Peyer's patch (tissue), 4 donors: ENCODE measurements around the gene NFAM1. TPM values are rescaled to one million over a fixed set of nuclear protein-coding genes. Genes with fewer than 3 reads are reported as not detected.

ENCODE experiments used
- DNase-seq, 3 donors: peaks; one replicate each; pipeline ENCODE4 v3.0.0-alpha.2; 2017 to 2019
- H3K27ac ChIP-seq, 4 donors: fragments of 200-600 bp; sonication (generic); one replicate each; pipeline ENCODE4 v1.5.1; 2016 to 2019
- H3K27me3 ChIP-seq, 2 donors: fragments of 200-600 bp; sonication (generic); one replicate each; pipeline ENCODE4 v1.5.1; 2019
- H3K36me3 ChIP-seq, 3 donors: fragments of 200-600 bp; sonication (generic); one replicate each; pipeline ENCODE4 v1.5.1; 2016 to 2019
- H3K4me1 ChIP-seq, 4 donors: fragments of 200-600 bp; sonication (generic); one replicate each; pipeline ENCODE4 v1.5.1; 2016 to 2019
- H3K4me3 ChIP-seq, 4 donors: fragments of 200-600 bp; sonication (generic); 1 replicate in 3 of 4; 2 replicates in 1 of 4; pipeline ENCODE4 v1.5.1; 2016 to 2019; ENCODE audit warnings: mild to moderate bottlenecking in 1 of 4
- H3K9me3 ChIP-seq, 4 donors: fragments of 200-600 bp; sonication (generic); one replicate each; pipeline ENCODE4 v1.5.1; 2016 to 2019; ENCODE audit warnings: mild to moderate bottlenecking in 1 of 4
- CTCF ChIP-seq, 6 experiments: fragments of 450-650 bp in 4 of 6; fragments of 200-600 bp in 2 of 6; sonication (generic) in 1 of 6; IDR thresholded peaks; one replicate each; pipeline ENCODE4 v1.5.1; 2017 to 2019; ENCODE audit warnings: antibody characterized with exemption in 6 of 6, mild to moderate bottlenecking in 3 of 6, moderate library complexity in 1 of 6
- POLR2A ChIP-seq, 2 donors: fragments of 450-650 bp; IDR thresholded peaks; one replicate each; pipeline ENCODE4 v1.5.1; 2017; ENCODE audit warnings: antibody characterized with exemption in 2 of 2, mild to moderate bottlenecking in 2 of 2, moderate library complexity in 2 of 2
- total RNA-seq, 4 donors: library from RNA; depleted of rRNA; stranded (reverse); fragments of >200 nt; gene quantifications; one replicate each; pipeline ENCODE4 v1.1.0, GENCODE V29; 2016

The NFAM1 gene
- total RNA-seq, 4 donors from 2014 or later = 0.35 to 2.4 (median 1.0) TPM

- Histone ChIP-seq H3K4me1 (no peaks in the 10 kb centered on the region), H3K4me3 (no peak overlapping the region), H3K27ac (no peak overlapping the region), H3K36me3 (no peaks in the 10 kb centered on the region), H3K9me3 (no peaks in the 10 kb centered on the region), H3K27me3 (no peaks in the 10 kb centered on the region)
- no peak for DNase-seq
- TF ChIP-seq POLR2A (IDR thresholded peaks at IDR 0.05) (no peak), CTCF (IDR thresholded peaks at IDR 0.05) (no peak)
These were observed 14.4 kb downstream of the NFAM1 start for GRCh38 chr22:42417645-42418305.

- no peaks in the 10 kb centered on the region for H3K9me3 ChIP-seq
- no peak for DNase-seq
- H3K4me3 ChIP-seq = no peak overlapping the region
- no peaks in the 10 kb centered on the region for H3K4me1 ChIP-seq
- TF ChIP-seq CTCF (IDR thresholded peaks at IDR 0.05) = no peak
- no peak for TF ChIP-seq POLR2A (IDR thresholded peaks at IDR 0.05)
- no peaks in the 10 kb centered on the region for H3K36me3 ChIP-seq
- H3K27ac ChIP-seq = no peak overlapping the region
- no peaks in the 10 kb centered on the region for H3K27me3 ChIP-seq
These were observed 15.5 kb downstream of the NFAM1 start for GRCh38 chr22:42416671-42417230.

GRCh38 chr22:42414565-42415303 is 17.5 kb downstream of the NFAM1 start:
- no peak for DNase-seq
- Histone ChIP-seq H3K4me1 (no peaks in the 10 kb centered on the region), H3K36me3 (no peaks in the 10 kb centered on the region), H3K4me3 (no peak overlapping the region), H3K9me3 (no peaks in the 10 kb centered on the region), H3K27me3 (no peaks in the 10 kb centered on the region), H3K27ac (no peak overlapping the region)
- TF ChIP-seq POLR2A (IDR thresholded peaks at IDR 0.05) (no peak), CTCF (IDR thresholded peaks at IDR 0.05) (no peak)

GRCh38 chr22:42414021-42414420 is 18.2 kb downstream of the NFAM1 start:
- Histone ChIP-seq H3K4me1 (no peaks in the 10 kb centered on the region), H3K4me3 (no peak overlapping the region), H3K27ac (no peak overlapping the region), H3K27me3 (no peaks in the 10 kb centered on the region), H3K36me3 (no peaks in the 10 kb centered on the region), H3K9me3 (no peaks in the 10 kb centered on the region)
- no peak for TF ChIP-seq CTCF (IDR thresholded peaks at IDR 0.05)
- no peak for TF ChIP-seq POLR2A (IDR thresholded peaks at IDR 0.05)
- DNase-seq = no peak

- no peaks in the 10 kb centered on the region for H3K4me1 ChIP-seq
- H3K4me3 ChIP-seq = no peak overlapping the region
- no peak for DNase-seq
- no peaks in the 10 kb centered on the region for H3K9me3 ChIP-seq
- no peaks in the 10 kb centered on the region for H3K27me3 ChIP-seq
- H3K27ac ChIP-seq = no peak overlapping the region
- TF ChIP-seq CTCF (IDR thresholded peaks at IDR 0.05) (no peak), POLR2A (IDR thresholded peaks at IDR 0.05) (no peak)
- H3K36me3 ChIP-seq = no peaks in the 10 kb centered on the region
These were observed 19.4 kb downstream of the NFAM1 start for GRCh38 chr22:42412744-42413333.
